SU-DHL-6 (cell line): ENCODE data around the gene DNAJC18.

Source experiments
- H2AFZ ChIP-seq: fragments of 200-600 bp; sonication (generic); 2 replicates; pipeline ENCODE4 v1.6.1; 2014; ENCODE audit warnings: low read depth, mild to moderate bottlenecking, moderate library complexity, mixed read lengths, antibody characterized with exemption, low read length; ENCODE audit not compliant: severe bottlenecking
- H3F3A ChIP-seq: fragments of 200-600 bp; shearing (Covaris generic); 2 replicates; pipeline ENCODE4 v1.6.0; 2016; ENCODE audit warnings: antibody characterized with exemption, mild to moderate bottlenecking; ENCODE audit not compliant: insufficient read depth
- H3K27ac ChIP-seq: fragments of 200-600 bp; sonication (generic); 2 replicates; pipeline ENCODE4 v1.5.1; 2016; ENCODE audit warnings: low read depth, mild to moderate bottlenecking, low read length, moderate library complexity, mixed read lengths
- H3K27me3 ChIP-seq: fragments of 200-600 bp; sonication (generic), shearing (Covaris generic); 2 replicates; pipeline ENCODE4 v1.6.0; 2014; ENCODE audit warnings: mild to moderate bottlenecking, low read length
- H3K36me3 ChIP-seq: fragments of 200-600 bp; sonication (generic); 2 replicates; pipeline ENCODE4 v1.6.1; 2014; ENCODE audit warnings: mild to moderate bottlenecking, low read length, mixed read lengths
- H3K4me2 ChIP-seq: fragments of 300-600, 200-600 bp; shearing (Covaris generic), sonication (generic); 2 replicates; pipeline ENCODE4 v1.6.0; 2014; ENCODE audit warnings: low read length, low read depth, mild to moderate bottlenecking; ENCODE audit not compliant: poor library complexity, severe bottlenecking
- H3K4me3 ChIP-seq: fragments of 200-600 bp; sonication (generic); 2 replicates; pipeline ENCODE4 v1.5.1; 2014; ENCODE audit warnings: antibody characterized with exemption, low read length, mild to moderate bottlenecking, mixed read lengths; ENCODE audit not compliant: insufficient read depth, poor library complexity, severe bottlenecking
- H3K79me2 ChIP-seq: fragments of 200-600 bp; sonication (generic); 2 replicates; pipeline ENCODE4 v1.6.1; 2014; ENCODE audit warnings: mild to moderate bottlenecking, low read length, moderate library complexity; ENCODE audit not compliant: insufficient read depth
- H3K9ac ChIP-seq: fragments of 200-600 bp; sonication (generic); 2 replicates; pipeline ENCODE4 v1.7.0; 2014; ENCODE audit warnings: mild to moderate bottlenecking, low read length
- H3K9me2 ChIP-seq: fragments of 200-600 bp; sonication (generic); replicated peaks from 2 replicates; pipeline ENCODE4 v1.6.1; 2014; ENCODE audit warnings: low read length; ENCODE audit not compliant: insufficient read depth
- H3K9me3 ChIP-seq: fragments of 200-600 bp; sonication (generic); 2 replicates; pipeline ENCODE4 v1.6.1; 2014; ENCODE audit warnings: low read length, mixed read lengths; ENCODE audit not compliant: insufficient read depth
- H4K20me1 ChIP-seq: fragments of 200-600 bp; sonication (generic); 2 replicates; pipeline ENCODE4 v1.6.1; 2014; ENCODE audit warnings: low read depth, mild to moderate bottlenecking, antibody characterized with exemption, low read length, moderate library complexity, mixed read lengths
- EZH2phosphoT487 ChIP-seq: fragments of 200-600 bp; sonication (generic), shearing (Covaris generic); conservative IDR thresholded peaks from 2 replicates; pipeline ENCODE4 v1.6.1; 2018; ENCODE audit warnings: mild to moderate bottlenecking, antibody characterized with exemption, low read length, moderate library complexity, mixed read lengths
- TF ChIP-seq, protein P1 (sequence below): fragments of 200-600 bp; sonication (generic); IDR thresholded peaks from one replicate; pipeline ENCODE4 v1.5.1; 2017; ENCODE audit warnings: antibody characterized with exemption, mild to moderate bottlenecking, low read length, moderate library complexity; ENCODE audit not compliant: insufficient read depth, poor library complexity, severe bottlenecking

The DNAJC18 gene

GRCh38 chr5:139415221-139415861, 24.0 kb downstream of the DNAJC18 start:
- no peaks in the 10 kb centered on the region for H3K27me3 ChIP-seq
- no peak overlapping the region for H3K4me2 ChIP-seq
- no peak overlapping the region for H3K9ac ChIP-seq
- no peaks in the 10 kb centered on the region for H3K79me2 ChIP-seq
- no peak overlapping the region for H3K4me3 ChIP-seq
- no peaks in the 10 kb centered on the region for H3K36me3 ChIP-seq
- H3K27ac ChIP-seq: no peak overlapping the region
- no peak overlapping the region for H2AFZ ChIP-seq
- H3F3A ChIP-seq: no peaks in the 10 kb centered on the region
- H4K20me1 ChIP-seq: no peaks in the 10 kb centered on the region
- no peaks in the 10 kb centered on the region for H3K9me2 ChIP-seq
- TF ChIP-seq, protein P1, sequence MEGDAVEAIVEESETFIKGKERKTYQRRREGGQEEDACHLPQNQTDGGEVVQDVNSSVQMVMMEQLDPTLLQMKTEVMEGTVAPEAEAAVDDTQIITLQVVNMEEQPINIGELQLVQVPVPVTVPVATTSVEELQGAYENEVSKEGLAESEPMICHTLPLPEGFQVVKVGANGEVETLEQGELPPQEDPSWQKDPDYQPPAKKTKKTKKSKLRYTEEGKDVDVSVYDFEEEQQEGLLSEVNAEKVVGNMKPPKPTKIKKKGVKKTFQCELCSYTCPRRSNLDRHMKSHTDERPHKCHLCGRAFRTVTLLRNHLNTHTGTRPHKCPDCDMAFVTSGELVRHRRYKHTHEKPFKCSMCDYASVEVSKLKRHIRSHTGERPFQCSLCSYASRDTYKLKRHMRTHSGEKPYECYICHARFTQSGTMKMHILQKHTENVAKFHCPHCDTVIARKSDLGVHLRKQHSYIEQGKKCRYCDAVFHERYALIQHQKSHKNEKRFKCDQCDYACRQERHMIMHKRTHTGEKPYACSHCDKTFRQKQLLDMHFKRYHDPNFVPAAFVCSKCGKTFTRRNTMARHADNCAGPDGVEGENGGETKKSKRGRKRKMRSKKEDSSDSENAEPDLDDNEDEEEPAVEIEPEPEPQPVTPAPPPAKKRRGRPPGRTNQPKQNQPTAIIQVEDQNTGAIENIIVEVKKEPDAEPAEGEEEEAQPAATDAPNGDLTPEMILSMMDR: no peak
- no peak for TF ChIP-seq EZH2phosphoT487
- H3K9me3 ChIP-seq: no peaks in the 10 kb centered on the region

- Histone ChIP-seq H3K79me2 (no peaks in the 10 kb centered on the region), H3K27ac (no peak overlapping the region), H2AFZ (no peak overlapping the region)
These were observed 24.7 kb downstream of the DNAJC18 start for GRCh38 chr5:139414581-139415130.

DNA sequence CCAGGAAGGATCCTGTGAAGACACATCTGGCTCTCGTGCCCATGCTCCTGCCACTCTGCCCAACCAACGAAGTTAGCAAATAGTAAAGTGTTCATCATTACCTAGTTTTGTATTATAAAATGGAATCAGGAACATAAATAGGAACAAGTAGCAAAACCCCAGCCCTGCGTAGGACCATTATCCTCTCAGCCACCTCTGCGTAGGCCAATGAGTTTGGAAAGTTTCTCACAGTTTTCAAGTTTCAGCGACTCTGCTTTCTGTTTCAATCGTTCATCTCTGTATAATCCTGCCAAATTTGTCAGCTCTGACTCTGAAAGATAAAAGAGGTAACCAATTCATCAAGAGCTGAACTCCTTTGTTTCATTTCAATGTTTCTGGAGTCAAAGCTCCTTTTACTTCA, 25.4 kb downstream of the DNAJC18 start:
- H3K4me2 ChIP-seq: no peak overlapping the region
- H3K9me2 ChIP-seq: no peaks in the 10 kb centered on the region
- no peaks in the 10 kb centered on the region for H4K20me1 ChIP-seq
- H3K9me3 ChIP-seq: no peaks in the 10 kb centered on the region
- no peak overlapping the region for H2AFZ ChIP-seq
- no peak overlapping the region for H3K4me3 ChIP-seq
- no peaks in the 10 kb centered on the region for H3K27me3 ChIP-seq
- H3K9ac ChIP-seq: no peak overlapping the region
- TF ChIP-seq, protein P1: no peak
- no peak for TF ChIP-seq EZH2phosphoT487
- H3K27ac ChIP-seq: no peak overlapping the region
- H3K36me3 ChIP-seq: no peaks in the 10 kb centered on the region
- H3F3A ChIP-seq: no peaks in the 10 kb centered on the region
- H3K79me2 ChIP-seq: no peaks in the 10 kb centered on the region

More at GRCh38 chr5:139414581-139415130, 24.7 kb downstream of the DNAJC18 start:
- Histone ChIP-seq H3F3A (no peaks in the 10 kb centered on the region), H3K36me3 (no peaks in the 10 kb centered on the region), H3K9me3 (no peaks in the 10 kb centered on the region), H3K4me3 (no peak overlapping the region), H3K27me3 (no peaks in the 10 kb centered on the region), H3K4me2 (no peak overlapping the region), H3K9me2 (no peaks in the 10 kb centered on the region), H4K20me1 (no peaks in the 10 kb centered on the region), H3K9ac (no peak overlapping the region)
- TF ChIP-seq, protein P1: no peak
- TF ChIP-seq EZH2phosphoT487: no peak
